Activated T-cell treated with anti-CD3 and anti-CD28 coated beads for 24 hours (primary cell): Measurements from ENCODE around the gene LIPA.
"Not testable (repeated sequence)": the region's sequence is repeated elsewhere in the genome, so short reads cannot be mapped to it uniquely, and the experiment has no call there.

Source experiments
- DNase-seq: peaks from one replicate; pipeline ENCODE4 v3.0.0-alpha.2; 2020; ENCODE audit warnings: low read depth

The LIPA gene

GRCh38 chr10:89251409-89252224 lies at the start of gene LIPA:
Gene LIPA (minus strand): TSS chr10:89251775. CDS start chr10:89247648, 4,127 bp downstream.
- peak; percentile 93 for DNase-seq

GRCh38 chr10:89301232-89301631 lies 49.7 kb upstream of the LIPA start:
- no peak for DNase-seq

GRCh38 chr10:89299031-89299430 lies 47.5 kb upstream of the LIPA start:
- DNase-seq = no peak

GRCh38 chr10:89297791-89298190 lies 46.2 kb upstream of the LIPA start:
- no peak for DNase-seq

GRCh38 chr10:89297356-89297755 lies 45.8 kb upstream of the LIPA start:
- DNase-seq = no peak

- DNase-seq = no peak
Measured at GRCh38 chr10:89296220-89296648, 44.7 kb upstream of the LIPA start.

GRCh38 chr10:89295597-89295996 lies 44.0 kb upstream of the LIPA start:
- DNase-seq = no peak

GRCh38 chr10:89294721-89295239 lies 43.2 kb upstream of the LIPA start:
- DNase-seq = no peak

- not testable (repeated sequence) for DNase-seq
Measured at GRCh38 chr10:89285303-89285702, 33.7 kb upstream of the LIPA start.

GRCh38 chr10:89284711-89285110 lies 33.1 kb upstream of the LIPA start:
- not testable (repeated sequence) for DNase-seq

- DNase-seq = no peak
Measured at GRCh38 chr10:89283936-89284475, 32.4 kb upstream of the LIPA start.

- DNase-seq = no peak
Measured at GRCh38 chr10:89283025-89283935, 31.7 kb upstream of the LIPA start.

- no peak for DNase-seq
Measured at GRCh38 chr10:89281606-89282395, 30.2 kb upstream of the LIPA start.

GRCh38 chr10:89280508-89280907 lies 28.9 kb upstream of the LIPA start:
- DNase-seq = no peak

- no peak for DNase-seq
Measured at GRCh38 chr10:89279421-89279869, 27.9 kb upstream of the LIPA start.

- DNase-seq = no peak
Measured at GRCh38 chr10:89278900-89279392, 27.4 kb upstream of the LIPA start.

- no peak for DNase-seq
Measured at GRCh38 chr10:89278034-89278535, 26.5 kb upstream of the LIPA start.

GRCh38 chr10:89275383-89275782 lies 23.8 kb upstream of the LIPA start:
- DNase-seq = no peak

- DNase-seq = no peak
Measured at GRCh38 chr10:89274928-89275327, 23.4 kb upstream of the LIPA start.

GRCh38 chr10:89273680-89274079 lies 22.1 kb upstream of the LIPA start:
- DNase-seq = no peak

- no peak for DNase-seq
Measured at GRCh38 chr10:89271532-89271931, 20.0 kb upstream of the LIPA start.
